Ishikawa (cell line): ENCODE data around the gene RASA1.

ENCODE experiments used
- CEBPB ChIP-seq: IDR thresholded peaks from 2 replicates; pipeline ENCODE4 v1.6.1; 2012
- RAD21 ChIP-seq: IDR thresholded peaks from 2 replicates; pipeline ENCODE4 v1.6.1; 2012; ENCODE audit warnings: low read depth
- TEAD4 ChIP-seq: IDR thresholded peaks from 2 replicates; pipeline ENCODE4 v1.6.1; 2012
- TF ChIP-seq, protein P1 (sequence below): IDR thresholded peaks from 2 replicates; pipeline ENCODE4 v1.6.1; 2012
- TF ChIP-seq, protein P2 (sequence below): IDR thresholded peaks from 2 replicates; pipeline ENCODE4 v1.6.1; 2012; ENCODE audit warnings: low read depth, mild to moderate bottlenecking

DNA sequence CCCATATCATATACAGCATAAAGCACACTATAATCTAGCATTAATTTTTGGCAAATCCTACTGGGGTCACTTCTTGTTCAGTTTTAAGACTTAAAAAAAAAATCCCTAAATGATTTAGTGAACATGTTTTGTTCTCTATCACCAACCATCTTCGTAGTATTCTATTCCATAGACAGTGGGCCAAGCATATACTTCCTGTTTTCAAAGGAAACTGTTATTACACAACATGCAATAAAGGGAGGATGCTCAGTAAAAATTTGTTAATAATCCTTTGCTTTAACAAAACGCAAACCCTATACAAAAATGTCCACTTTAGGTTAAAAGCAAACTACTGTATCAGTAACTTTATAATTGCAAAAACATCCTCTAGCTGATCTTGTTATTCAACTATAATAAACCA, 132.0 kb downstream of the RASA1 start:
- no peak for TF ChIP-seq RAD21
- no peak for TF ChIP-seq TEAD4
- TF ChIP-seq CEBPB: no peak
- TF ChIP-seq, protein P1, sequence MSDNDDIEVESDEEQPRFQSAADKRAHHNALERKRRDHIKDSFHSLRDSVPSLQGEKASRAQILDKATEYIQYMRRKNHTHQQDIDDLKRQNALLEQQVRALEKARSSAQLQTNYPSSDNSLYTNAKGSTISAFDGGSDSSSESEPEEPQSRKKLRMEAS: no peak
- TF ChIP-seq, protein P2, sequence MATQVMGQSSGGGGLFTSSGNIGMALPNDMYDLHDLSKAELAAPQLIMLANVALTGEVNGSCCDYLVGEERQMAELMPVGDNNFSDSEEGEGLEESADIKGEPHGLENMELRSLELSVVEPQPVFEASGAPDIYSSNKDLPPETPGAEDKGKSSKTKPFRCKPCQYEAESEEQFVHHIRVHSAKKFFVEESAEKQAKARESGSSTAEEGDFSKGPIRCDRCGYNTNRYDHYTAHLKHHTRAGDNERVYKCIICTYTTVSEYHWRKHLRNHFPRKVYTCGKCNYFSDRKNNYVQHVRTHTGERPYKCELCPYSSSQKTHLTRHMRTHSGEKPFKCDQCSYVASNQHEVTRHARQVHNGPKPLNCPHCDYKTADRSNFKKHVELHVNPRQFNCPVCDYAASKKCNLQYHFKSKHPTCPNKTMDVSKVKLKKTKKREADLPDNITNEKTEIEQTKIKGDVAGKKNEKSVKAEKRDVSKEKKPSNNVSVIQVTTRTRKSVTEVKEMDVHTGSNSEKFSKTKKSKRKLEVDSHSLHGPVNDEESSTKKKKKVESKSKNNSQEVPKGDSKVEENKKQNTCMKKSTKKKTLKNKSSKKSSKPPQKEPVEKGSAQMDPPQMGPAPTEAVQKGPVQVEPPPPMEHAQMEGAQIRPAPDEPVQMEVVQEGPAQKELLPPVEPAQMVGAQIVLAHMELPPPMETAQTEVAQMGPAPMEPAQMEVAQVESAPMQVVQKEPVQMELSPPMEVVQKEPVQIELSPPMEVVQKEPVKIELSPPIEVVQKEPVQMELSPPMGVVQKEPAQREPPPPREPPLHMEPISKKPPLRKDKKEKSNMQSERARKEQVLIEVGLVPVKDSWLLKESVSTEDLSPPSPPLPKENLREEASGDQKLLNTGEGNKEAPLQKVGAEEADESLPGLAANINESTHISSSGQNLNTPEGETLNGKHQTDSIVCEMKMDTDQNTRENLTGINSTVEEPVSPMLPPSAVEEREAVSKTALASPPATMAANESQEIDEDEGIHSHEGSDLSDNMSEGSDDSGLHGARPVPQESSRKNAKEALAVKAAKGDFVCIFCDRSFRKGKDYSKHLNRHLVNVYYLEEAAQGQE: no peak
